ENCODE data around the gene TLR9.
"Not testable (repeated sequence)": the region's sequence is repeated elsewhere in the genome, so short reads cannot be mapped to it uniquely, and the experiment has no call there.

Gene TLR9

DNA sequence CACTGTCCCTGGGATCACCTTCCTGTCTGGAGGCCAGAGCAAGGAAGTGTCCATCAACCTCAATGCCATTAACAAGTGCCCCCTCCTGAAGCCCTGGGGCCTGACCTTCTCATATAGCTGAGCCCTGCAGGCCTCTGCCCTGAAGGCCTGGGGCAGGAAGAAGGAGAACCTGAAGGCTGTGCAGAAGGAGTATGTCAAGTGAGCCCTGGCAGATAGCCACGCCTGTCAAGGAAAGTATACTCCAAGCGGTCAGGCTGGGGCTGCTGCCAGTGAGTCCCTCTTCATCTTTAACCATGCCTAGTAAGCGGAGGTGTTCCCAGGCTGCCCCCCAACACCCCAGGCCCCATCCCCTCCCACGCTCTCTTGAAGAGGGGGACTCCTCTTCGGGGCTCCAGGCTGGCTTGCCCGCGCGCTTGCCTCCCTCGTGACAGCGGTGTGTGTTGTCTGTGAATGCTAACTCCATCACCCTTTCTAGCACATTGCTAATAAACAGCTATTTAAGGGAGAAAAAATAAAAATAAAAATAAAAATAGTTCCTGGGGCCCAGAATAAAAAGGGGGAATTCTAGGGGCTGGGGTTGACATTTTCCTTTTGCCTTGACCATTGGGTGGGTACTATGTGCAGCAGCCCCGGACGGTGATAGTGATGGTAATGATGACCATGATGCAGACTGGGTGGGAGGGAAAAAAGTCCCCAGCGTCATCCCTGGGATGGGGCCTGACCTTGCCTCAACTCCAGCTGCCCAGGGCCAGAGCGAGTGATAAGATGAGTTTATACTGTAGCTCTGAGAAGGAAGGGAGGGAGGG lies 30.8 kb downstream of the TLR9 start:
- DNase-seq = no peak

DNA sequence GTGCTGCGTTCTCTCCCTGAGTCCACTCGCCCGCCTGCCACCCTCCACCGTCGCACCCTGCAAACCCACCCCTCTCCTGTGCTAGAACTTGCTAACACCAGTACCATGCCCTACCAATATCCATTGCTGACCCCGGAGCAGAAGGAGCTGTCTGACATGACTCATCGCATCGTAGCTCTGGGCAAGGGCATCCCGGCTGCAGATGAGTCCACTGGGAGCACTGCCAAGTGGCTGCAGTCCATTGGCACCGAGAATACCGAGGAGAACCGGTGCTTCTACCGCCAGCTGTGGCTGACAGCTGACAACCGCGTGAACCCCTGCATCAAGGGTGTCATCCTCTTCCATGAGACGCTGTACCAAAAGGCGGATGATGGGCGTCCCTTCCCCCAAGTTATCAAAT lies 32.4 kb downstream of the TLR9 start:
- no peak for DNase-seq

DNA sequence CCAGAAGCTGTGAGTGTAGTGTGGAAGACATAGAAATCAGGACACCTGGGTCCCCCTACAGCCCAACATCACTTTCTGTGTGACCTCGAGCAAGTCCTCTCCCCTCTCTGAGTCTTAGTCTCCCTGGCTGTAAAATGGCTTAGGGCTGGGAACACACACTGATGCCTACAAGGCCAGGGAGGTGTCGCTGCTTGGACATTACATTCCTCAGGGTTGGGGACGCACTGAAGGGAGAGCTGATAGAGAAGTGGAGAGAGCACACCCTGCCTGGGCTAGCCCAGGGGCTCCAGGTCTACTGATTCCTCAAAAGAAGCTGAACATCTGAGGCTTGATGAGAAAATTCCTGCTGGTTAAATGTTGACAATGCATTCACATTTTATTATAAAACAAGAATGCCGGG lies 33.8 kb downstream of the TLR9 start:
- DNase-seq = no peak

DNA sequence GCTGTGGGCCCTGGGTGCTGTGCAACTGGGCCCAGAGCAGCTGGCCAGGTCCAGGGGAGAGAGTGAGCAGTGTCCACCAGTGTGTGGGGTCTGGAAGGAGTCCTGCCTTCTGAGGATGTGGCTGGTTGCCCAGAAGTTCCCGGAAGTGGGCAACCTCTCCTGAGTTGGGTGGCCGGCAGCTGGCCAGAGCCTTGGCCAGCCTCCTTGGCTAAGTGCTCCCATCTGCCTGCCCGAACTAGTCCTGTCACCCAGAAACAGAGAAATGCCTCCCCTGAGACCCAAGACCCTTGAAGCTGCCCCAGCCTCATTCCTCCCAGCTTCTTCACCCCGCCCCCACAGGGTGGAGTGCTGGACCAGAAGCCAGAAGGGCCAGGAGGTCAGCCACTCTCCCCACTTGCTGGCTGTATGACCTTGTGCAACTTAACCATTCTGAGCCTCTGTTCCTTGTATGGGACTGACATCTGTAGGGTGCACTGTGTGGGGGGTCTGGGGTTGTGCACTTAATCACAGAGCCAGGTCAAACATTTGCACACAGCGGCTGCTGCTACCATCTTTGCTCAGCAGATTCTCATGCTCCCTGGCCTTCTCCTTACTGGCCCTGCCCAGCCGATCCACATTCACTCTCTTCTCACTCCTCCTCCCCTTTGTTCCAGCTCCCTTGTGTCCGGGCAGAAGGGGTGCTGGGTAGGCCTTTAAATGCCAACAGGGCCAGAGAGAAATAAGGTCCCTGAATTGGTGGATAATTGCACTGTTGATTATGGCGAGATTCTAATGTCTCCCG lies 35.0 kb downstream of the TLR9 start:
- no peak for DNase-seq

DNA sequence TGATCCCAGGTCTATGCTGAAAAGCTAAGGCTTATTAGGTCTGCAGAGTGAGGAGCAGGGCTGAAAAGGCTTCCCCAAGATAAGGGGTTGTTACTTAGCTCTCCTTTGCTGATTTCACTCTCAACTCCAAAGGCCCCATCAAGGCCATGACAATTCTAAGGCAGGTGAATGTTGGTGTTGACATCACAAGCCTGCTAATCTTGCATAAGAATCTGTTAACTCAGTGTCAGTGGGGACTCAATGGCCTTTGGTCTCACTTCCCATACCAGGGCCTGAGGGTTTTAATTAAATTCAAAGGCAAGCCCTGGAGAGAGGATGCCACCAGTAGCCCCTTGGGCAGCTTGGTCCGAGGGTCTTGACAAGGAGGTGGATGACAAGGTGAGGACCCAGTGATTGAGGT lies 36.9 kb downstream of the TLR9 start:
- DNase-seq = no peak

DNA sequence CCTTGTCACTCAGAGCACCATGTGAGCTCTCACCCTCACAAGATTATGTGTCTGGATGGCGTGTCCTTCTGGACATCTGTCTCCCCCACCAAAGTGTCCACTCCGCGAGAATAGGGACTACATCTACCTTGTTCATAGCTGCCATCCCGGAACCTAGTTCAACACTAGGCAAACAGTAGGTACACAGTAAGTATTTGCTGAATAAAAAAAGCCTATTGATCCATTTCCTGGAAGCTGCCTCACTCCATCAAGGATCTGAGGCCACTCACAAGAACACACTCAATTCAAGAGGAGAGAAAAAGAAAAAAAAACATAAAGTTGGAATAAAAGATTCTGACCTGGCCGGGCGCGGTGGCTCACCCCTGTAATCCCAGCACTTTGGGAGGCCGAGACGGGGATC lies 38.7 kb downstream of the TLR9 start:
- DNase-seq = no peak

DNA sequence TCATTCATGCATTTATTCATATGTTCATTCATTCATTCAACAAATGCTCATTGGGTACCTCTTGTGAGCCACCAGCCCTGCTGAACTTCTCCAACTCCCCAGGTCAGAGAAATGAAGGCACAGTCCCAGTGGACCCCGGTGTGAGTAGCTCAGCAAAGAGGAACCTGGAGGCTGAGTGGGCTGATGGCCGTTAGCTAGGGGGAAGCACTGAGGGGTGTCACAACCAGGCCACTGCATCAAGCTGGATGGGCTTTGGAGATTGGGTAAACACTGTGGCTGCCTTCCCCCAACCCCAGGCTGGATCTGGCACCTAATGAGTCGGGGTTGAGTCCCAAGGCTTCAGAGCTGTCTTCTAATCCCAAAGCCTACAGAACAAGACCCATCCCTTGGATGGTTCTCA lies 39.6 kb downstream of the TLR9 start:
- DNase-seq = no peak

DNA sequence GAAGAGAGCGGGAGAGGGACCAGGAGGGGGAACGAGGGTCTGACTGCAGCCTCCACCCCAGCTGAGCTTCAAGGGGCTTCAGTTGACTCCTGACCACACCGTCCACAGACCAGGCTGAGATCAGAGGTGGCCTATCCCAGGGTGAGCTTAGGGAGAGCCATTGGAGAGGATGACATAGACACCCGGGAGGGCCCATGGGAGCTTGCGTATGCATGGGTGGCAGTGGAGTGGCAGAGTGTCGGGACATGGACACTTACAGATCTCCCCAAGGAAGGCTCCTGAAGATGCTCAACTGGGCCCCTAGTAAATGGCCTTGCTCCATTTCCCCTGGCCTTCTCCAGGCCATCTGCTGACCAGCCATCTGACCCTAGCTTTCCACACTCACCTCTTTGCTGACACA lies 40.1 kb downstream of the TLR9 start:
- no peak for DNase-seq

DNA sequence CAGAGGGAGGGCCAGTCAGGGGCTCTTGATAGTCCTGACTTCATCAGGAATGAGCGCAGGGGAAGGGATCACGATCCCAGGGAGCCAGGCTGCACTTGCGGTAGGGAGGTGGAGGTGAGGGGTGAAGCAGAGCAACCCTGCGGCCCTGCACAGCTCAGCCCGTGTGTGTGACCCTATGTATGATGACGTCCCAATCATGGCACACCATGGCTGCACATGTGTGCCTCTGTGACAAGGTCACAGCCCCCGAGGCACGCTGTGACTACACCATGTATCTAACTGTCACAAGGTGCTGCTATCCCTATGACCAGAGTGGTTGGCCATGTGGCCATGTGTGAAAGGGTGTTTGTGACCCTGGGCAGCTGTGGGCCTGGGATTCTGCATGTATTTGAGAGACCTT lies 40.8 kb downstream of the TLR9 start:
- DNase-seq = no peak

DNA sequence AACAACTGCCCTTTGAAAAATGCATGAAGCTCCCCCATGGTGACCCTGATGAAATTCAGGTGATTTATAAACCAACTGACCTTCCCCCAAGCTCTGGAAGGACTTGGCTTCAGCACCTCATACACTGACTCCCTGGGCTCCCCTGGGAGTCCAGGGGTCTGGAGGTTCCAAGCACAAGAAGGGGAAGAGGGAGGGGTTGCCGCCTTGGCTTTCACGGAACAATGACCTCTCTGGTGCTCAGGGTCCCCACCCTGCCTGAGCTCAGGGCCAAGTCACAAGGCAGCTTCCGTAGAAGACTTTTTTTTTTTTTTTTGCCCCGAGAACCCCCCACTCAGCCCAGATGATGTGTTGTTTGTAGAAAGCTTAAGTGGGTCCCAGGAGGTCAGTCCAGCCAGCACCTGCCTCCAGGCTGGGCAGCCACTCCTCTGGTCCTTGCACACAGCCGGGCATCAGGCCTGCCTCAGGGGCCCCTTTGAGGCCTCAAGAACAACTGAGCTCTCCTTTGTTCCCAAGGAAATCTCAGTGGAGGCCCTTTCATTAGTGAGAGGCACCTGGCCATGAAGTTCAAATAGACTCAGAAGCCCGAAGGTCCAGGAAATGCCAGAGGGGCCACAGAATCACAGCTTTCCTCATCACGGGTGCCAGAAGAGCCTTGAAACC lies 41.5 kb downstream of the TLR9 start:
- DNase-seq = no peak

DNA sequence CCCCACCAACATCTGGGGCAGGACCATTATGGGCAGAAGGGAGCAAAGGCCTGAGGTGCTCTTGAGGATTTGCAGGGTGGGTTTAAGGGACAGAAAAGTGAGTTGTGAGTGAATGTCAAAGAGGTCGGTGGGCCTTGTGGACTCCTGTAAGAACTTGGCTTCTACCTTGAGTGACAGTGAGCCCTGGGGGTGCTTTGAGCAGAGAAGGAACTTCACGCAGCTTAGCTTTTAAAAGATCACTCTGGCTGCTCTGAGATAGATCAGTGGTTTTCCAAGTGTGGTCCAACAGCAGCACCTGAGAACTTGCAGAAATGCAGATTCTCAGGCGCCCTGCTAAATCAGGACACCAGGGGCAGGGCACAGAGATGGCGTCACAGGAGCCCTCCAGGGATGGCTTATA lies 42.8 kb downstream of the TLR9 start:
- DNase-seq = no peak

DNA sequence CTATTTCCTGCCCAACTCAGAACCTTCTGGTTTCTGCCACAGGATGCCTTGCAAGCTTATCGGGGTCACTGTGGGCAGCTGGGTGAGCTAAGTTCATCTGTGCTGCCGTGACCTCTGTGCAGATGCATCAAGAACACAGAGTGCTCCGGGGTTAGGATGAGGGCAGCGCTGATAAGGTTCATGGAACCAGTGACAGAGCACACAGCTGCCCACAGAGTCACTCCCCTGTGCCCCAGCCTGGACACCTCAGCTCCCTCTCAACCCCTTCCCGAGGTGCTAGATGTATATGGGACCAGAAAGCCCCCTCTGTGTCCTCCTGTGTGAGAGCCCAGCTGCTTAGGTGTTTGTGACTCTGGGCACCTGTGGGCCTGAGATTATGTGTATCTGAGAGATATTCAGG lies 43.2 kb downstream of the TLR9 start:
- DNase-seq = no peak

DNA sequence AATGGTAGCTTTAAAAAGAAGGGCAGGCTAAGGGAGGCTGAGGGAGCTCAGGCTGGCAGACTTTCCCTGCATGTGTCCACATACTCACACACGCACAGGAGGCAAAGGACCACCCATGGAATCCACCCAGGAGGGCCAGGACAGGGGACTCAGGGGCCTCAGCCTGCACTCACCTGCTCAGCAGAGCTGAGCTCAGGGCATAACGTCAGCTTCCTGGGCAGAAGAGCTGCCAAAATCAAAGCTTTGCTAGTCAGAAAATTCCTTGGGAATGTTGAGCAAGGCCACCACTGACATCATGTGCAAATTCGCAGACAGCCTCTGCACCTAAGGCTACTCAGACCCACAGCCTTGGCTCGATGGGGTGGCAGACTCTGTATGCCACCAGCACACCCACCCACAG lies 43.9 kb downstream of the TLR9 start:
- DNase-seq = no peak

DNA sequence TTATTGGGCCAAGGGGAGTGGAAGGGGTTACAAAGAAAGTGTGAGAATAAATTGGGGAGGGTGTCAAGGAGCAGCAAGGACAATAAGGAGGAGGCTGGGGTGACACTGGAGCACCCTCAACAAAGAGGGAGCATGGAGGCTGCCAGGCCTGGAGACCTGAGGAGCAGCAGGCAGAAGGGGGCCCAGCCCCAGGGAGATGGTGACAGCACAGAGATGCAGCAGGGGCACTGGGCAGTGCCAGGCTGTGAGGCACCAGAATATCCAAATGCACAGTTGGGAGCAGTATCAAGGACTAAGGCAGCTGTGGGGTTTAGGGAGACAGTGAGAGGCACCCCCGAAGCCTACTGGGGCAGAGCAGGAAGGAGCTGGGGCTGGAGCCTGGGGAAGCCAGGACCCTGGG lies 46.9 kb downstream of the TLR9 start:
- DNase-seq = no peak

DNA sequence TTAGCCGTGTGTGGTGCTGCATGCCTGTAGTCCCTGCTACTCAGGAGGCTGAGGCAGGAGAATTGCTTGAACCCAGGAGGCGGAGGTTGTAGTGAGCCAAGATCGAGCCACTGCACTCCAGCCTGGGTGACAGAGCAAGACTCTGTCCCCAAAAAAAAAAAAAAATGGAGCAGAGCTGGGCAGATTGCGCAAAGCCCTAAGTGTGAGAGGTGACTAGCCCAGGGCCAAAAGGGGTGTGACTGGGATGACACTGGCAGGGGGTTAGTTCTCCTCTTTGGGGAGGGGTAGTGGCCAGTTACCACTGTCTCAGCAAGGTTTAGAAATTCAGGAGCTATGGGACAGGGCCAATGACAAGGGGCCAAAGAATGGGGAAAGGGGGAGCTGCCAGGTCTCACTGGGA lies 47.3 kb downstream of the TLR9 start:
- DNase-seq = not testable (repeated sequence)

DNA sequence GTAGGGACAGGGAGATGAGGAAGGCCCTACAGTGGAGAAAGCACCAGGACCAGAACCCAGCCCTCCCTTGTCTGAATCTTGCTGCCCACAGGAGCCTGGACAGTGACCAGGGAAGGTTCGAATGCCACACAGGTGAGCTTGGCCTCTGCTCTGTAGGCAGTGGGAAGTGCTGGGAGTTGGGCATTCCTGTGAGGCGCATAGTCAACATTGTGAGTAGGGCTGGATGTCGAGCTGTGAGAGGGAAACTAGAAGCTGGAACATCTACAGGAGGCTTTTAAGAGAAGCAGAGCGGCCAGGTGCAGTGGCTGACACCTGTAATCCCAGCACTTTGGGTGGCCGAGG lies 47.8 kb downstream of the TLR9 start:
- no peak for DNase-seq

DNA sequence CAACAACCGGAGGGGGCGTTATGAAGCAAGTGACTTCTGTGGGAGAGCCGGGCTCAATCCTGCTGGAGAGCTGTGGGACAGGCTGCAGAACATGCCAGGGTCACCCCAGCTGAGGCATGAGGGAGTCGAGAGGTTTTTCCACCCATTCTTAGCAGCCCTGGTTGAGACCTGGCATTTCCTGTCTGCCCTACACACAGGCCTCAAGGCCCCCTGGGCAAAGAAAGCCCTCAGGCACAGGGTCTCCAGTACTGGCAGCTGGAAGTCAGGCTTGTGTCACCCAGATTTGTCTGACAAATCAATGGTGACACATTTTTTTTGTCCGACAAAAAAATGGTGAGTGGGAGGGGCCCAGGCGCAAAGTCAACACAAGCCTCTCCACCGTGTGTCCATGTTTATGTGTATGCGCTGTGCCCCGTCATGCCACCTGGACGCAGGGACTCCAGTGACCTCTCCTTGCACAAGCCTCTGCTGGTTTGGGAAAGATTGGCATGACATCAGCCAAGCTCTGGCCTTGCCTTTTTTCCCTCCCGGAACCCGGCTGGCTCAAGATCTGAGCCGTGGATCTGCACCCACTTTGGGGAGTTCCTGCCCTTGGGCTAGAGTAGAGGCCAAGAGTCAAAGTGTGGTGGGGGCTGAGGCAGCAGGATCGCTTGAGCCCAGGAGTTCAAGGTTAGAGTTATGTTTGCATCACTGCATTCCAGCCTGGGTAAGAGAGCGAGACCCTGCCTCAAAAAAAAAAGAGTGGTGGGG lies 48.3 kb downstream of the TLR9 start:
- peak; percentile 57 for DNase-seq

DNA sequence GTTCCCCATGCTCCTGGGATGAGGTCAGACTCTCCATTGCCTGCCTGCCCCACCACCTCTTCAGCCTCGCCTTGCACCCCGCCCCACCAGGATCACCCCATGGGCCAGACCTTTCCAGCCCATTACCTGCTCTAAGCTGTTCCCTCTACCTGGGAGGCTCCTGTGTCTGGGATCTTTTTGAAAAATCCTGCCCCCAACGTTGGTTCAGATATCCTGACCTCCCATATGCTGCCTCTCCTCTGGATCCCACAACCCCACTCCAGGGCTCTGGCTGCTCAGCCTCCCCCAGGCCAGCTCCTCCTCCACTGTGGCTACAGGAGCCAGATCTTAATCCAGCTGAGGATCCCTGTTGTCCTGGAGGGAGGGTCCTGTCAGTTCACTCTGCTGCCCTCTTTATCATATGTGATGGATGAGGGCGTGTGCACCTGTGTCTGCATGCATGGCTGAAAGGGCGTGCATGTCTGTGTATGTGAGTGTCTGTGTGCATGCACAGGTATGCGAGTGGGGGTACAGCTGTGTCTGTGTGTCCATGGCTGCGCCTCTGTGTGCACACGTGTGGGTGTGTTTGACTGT lies 49.2 kb downstream of the TLR9 start:
- peak; percentile 26 for DNase-seq

DNA sequence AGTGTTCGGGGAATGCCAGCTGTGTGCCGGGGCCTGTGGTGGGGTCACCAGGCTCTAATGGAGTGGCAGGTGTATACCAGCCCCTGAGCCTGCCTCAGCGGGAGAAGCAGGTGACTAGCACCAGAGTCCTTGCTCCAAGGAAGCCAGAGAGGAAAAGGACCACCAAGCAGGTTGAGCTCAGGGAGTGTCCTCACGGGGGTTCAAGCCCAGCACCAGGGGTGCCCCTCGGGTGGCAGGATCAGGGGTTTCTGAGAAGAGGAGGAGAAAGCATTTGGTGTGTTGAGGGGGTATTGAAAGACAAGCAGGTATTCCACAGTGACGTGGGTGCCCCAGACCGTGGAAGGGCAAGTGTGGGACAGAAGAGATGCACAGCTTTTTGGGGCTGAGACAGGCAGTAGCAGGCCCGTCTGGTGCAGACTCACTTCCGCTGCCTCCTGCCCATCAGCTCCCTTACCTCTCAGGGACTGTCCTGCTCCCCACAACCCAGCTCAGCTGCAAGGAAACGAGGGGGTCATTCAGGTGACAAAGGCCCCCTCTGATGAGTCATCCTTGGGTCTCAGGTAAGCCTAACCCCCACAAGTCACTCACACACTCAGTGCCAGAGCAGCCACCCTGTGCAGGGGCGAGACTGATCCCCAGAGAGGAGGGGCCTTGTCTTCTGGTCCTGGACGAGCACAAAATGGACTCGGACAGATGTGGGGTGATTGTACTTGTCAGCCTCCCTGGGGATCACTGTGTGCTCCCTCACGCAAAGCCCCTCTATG lies 49.8 kb downstream of the TLR9 start:
- DNase-seq = no peak

DNA sequence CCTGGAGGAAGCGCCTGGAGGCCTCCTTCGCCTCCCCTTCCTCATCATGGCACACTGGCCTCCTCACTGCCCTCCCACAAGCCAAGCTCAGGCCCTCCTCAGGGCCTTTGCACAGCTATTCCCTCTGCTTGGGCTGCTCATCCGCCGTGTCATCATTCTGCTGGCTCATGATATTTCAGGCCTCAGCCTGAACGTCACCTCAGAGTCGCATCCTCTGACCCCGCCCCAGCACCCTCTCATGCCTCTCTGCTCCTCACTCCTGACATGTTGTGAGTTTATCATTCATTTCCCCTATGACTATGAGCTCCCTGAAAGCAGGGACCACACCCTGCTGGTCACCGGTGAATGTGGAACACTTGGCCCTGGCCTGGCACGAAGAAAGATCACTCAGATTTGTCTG lies 50.5 kb downstream of the TLR9 start:
- DNase-seq = no peak

DNA sequence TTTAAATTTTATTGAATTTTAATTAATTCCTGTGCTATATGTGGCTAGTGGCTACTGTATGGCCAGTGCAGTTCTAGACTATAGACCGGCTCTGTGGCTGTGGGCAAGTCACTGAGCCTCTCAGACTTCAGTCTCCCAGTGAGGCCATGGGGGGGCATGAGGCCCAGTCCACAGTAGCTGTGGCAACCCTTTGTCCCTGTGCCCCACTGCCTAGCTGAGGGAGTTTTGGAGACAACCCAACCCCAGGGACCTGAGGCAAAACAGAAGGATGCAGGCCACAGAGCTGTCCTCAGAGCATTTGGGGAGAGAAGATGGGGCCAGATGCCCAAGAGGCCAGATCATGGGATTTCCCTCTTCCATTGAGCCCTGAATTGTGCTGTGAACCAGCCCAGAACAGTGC lies 52.3 kb downstream of the TLR9 start:
- DNase-seq = no peak

DNA sequence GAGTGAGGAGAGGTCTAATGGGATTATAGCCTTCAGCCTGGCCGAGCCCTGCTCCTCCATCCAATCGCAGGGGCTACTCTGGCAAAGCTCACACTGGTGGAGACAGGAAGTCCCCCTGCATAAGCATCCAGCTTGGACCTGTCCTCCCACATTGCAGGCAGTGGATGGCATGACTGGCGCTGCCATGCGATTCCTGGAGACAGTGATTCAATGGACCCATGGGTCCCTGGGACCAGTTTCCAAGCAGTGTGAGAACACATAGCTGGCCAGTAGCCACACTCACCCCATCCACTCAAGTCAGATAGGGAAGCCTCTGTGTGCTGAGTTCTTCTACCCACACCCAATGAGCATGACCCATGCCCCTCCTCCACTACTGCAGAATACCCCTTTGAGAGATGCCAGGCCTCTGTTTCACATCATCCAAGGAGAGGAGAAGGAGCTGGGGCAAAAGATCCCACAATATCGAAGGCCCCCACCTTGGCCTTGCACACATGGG lies 53.1 kb downstream of the TLR9 start:
- no peak for DNase-seq
